ENCODE measurements around the gene RPL31. TPM values are rescaled to one million over a fixed set of nuclear protein-coding genes. Genes with fewer than 3 reads are reported as not detected.

Gene RPL31
- total and polyA plus RNA-seq, 4 donors, result 690 to 2,674 (median 1,725) TPM

DNA sequence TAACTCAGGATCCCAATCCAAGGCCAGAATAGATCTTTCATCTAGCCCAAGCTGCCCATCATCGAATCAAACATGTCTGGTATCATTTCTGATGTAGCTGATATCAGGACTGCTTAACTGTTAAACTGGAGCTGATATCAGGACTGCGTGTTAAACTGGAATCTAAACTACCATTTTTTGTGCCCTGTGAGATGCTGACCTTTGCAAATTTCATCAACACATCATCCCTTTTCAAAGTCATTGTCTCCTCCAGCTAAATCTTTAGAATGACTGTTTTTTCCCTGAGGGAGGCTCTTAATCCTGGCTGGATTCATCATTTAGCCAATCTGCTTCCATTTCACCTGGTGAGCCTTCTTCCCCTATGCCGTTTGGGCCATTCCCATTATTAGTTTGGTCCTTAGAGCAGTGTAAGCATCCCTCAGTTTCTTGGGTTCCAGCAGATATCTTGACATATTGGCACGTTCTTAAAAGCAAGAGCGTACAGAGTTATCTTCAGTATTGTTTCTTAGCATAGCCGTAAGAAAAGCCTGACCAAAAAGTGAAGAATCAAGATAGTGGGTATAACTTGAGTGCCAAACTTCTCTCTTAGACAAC, 12.3 kb downstream of the RPL31 start:
- H3K4me3 ChIP-seq (ENCODE audit: low read depth, low read length), result no peak overlapping the region
- no peaks in the 10 kb centered on the region for H3K4me1 ChIP-seq (ENCODE audit: control insufficient read depth, insufficient read depth, low read length)
- no peak for DNase-seq (ENCODE audit: low read depth in 4 of 6, low spot score in 6 of 6)
- no peak overlapping the region for H3K27ac ChIP-seq (ENCODE audit: low read depth, low read length)
- WGBS (ENCODE audit: insufficient coverage), result 100% methylated on average over 2 of the region's 6 CpGs
- H3K36me3 ChIP-seq (ENCODE audit: control insufficient read depth, insufficient read depth, low read length), result peaks cover 6% of the 10 kb centered on the region
- H3K9me3 ChIP-seq (ENCODE audit: control insufficient read depth, insufficient read depth, low read length), result no peaks in the 10 kb centered on the region
- H3K27me3 ChIP-seq (ENCODE audit: control insufficient read depth, insufficient read depth, low read length), result no peaks in the 10 kb centered on the region

DNA sequence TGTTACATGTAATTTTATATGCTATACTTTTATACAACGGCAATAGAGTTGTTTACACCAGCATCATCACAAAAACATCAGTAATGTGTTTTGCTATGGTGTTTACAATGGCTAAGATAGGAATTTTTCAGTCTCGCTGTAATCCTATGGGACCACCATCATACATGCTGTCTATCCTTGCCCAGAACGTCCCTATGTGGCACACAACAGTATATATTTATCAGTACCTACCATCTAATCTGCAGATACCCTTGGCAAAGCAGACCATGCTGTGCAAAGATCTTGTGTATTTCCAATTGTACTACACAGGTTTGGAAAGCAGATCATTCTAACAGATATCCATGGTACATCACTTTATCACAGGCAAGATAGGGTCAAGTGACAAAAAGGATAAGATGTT, 15.3 kb downstream of the RPL31 start:
- DNase-seq (ENCODE audit: low read depth in 4 of 6, low spot score in 6 of 6), result no peak
- H3K36me3 ChIP-seq (ENCODE audit: control insufficient read depth, insufficient read depth, low read length), result peaks cover 17% of the 10 kb centered on the region
- H3K4me3 ChIP-seq (ENCODE audit: low read depth, low read length), result no peak overlapping the region
- no CpG with 5 or more reads among the region's 3 CpGs for WGBS (ENCODE audit: insufficient coverage)
- H3K4me1 ChIP-seq (ENCODE audit: control insufficient read depth, insufficient read depth, low read length), result no peaks in the 10 kb centered on the region
- H3K9me3 ChIP-seq (ENCODE audit: control insufficient read depth, insufficient read depth, low read length), result no peaks in the 10 kb centered on the region
- H3K27me3 ChIP-seq (ENCODE audit: control insufficient read depth, insufficient read depth, low read length), result no peaks in the 10 kb centered on the region
- no peak overlapping the region for H3K27ac ChIP-seq (ENCODE audit: low read depth, low read length)

DNA sequence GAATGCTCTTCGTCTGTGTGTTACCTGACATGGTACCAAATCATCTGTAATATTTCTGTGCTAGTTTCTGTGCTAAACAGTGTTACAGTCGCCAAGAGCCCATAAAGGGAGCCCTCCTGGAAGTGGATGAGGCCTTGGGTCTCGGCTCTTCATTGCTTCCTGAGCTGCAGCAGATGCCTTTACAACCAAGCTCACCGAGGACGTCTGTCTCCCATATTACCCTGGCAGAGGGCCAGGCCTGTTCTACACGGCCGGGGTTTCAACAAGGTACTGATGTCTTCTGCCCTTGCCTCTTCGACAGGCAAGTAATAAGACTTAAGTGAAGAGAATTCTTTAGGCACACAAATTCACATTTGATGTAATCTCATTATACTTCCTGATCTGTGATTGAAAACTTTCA, 16.8 kb downstream of the RPL31 start:
- H3K27me3 ChIP-seq (ENCODE audit: control insufficient read depth, insufficient read depth, low read length), result no peaks in the 10 kb centered on the region
- H3K27ac ChIP-seq (ENCODE audit: low read depth, low read length), result no peak overlapping the region
- WGBS (ENCODE audit: insufficient coverage), result 45% methylated on average over 4 of the region's 8 CpGs
- no peaks in the 10 kb centered on the region for H3K4me1 ChIP-seq (ENCODE audit: control insufficient read depth, insufficient read depth, low read length)
- H3K9me3 ChIP-seq (ENCODE audit: control insufficient read depth, insufficient read depth, low read length), result no peaks in the 10 kb centered on the region
- H3K36me3 ChIP-seq (ENCODE audit: control insufficient read depth, insufficient read depth, low read length), result peaks cover 17% of the 10 kb centered on the region
- no peak overlapping the region for H3K4me3 ChIP-seq (ENCODE audit: low read depth, low read length)
- peak in 1 of 6 donors; percentile 22 for DNase-seq (ENCODE audit: low read depth in 4 of 6, low spot score in 6 of 6)

DNA sequence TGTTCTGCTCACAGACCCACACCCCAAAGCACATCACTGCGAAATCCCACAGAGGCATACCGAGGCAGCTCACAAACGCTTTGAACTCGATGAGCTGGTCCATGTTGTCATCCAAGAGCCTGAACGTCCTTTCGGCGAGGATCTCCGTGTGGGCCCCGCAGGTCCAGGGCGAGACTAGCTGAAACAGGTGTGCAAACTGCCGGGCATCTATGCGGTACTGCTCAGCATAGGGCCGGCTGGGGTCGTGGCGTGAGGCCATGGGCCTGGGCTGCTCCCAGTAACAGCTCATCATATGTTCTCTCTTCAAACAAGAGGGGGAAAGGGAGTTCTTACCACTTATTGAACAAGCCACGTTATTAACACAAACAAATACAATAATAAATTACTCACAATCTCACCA, 20.1 kb downstream of the RPL31 start:
- Histone ChIP-seq H3K4me3 (ENCODE audit: low read depth, low read length) (no peak overlapping the region), H3K27ac (ENCODE audit: low read depth, low read length) (no peak overlapping the region), H3K27me3 (ENCODE audit: control insufficient read depth, insufficient read depth, low read length) (no peaks in the 10 kb centered on the region), H3K9me3 (ENCODE audit: control insufficient read depth, insufficient read depth, low read length) (no peaks in the 10 kb centered on the region), H3K36me3 (ENCODE audit: control insufficient read depth, insufficient read depth, low read length) (peaks cover 22% of the 10 kb centered on the region), H3K4me1 (ENCODE audit: control insufficient read depth, insufficient read depth, low read length) (peaks cover 7% of the 10 kb centered on the region)
- no peak for DNase-seq (ENCODE audit: low read depth in 4 of 6, low spot score in 6 of 6)
- 95% methylated on average over 15 of the region's 16 CpGs for WGBS (ENCODE audit: insufficient coverage)

DNA sequence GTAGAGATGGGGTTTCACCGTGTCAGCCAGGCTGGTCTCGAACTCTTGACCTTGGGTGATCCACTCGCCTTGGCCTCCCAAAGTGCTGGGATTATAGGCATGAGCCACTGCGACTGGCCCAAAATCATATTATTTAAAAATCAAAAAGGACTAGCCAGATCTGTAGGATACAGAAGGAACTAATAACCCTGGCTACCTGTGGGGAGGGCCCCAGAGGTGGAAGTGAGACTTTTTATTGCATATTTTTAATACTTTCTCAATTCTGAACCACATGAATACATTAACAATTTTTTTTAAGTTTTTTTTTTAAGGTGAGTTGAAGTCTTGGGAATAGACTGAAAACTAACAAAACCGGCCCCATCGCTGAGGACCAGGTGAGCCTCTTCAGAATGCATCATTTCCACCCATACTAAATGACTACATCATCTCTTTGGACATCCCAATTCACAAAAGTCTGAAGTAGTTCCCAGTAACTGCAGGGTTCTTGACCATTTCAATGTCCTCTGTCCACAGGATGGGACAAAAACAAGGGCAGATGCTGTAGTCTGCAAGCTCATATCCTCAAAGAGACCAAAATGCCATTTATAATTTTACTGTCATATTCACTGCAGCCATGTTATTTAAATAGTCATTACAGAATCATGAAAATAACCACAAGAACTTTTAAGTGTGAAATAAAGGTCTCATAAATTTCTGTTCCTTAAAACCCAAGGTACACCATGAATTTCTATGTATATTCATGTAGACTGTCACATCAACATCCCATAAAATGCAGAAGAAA, 21.4 kb downstream of the RPL31 start:
- no peak for DNase-seq (ENCODE audit: low read depth in 4 of 6, low spot score in 6 of 6)
- peaks cover 26% of the 10 kb centered on the region for H3K36me3 ChIP-seq (ENCODE audit: control insufficient read depth, insufficient read depth, low read length)
- WGBS (ENCODE audit: insufficient coverage), result 100% methylated on average over 2 of the region's 6 CpGs
- no peak overlapping the region for H3K27ac ChIP-seq (ENCODE audit: low read depth, low read length)
- H3K27me3 ChIP-seq (ENCODE audit: control insufficient read depth, insufficient read depth, low read length), result no peaks in the 10 kb centered on the region
- no peaks in the 10 kb centered on the region for H3K9me3 ChIP-seq (ENCODE audit: control insufficient read depth, insufficient read depth, low read length)
- no peak overlapping the region for H3K4me3 ChIP-seq (ENCODE audit: low read depth, low read length)
- H3K4me1 ChIP-seq (ENCODE audit: control insufficient read depth, insufficient read depth, low read length), result peaks cover 7% of the 10 kb centered on the region

DNA sequence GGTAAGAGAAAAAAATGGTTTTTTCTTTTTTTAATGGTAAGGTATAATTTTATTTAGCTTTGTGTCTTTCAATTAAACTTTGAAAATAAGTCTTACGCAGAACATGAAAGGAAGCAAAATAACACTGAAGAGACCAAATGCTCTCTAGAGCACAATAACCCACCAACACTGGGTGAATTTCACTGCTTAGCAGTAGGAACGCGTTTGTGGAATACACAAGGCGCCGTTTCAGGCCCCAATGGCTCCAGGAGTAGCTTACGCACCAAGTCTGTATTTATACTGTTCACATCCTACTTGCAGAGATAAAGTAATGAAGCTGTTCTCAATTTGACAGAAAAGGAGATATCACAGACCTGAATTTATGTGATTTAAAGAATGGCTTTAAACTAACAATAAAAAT, 23.5 kb downstream of the RPL31 start:
- H3K27me3 ChIP-seq (ENCODE audit: control insufficient read depth, insufficient read depth, low read length), result no peaks in the 10 kb centered on the region
- no peak overlapping the region for H3K27ac ChIP-seq (ENCODE audit: low read depth, low read length)
- WGBS (ENCODE audit: insufficient coverage), result 80% methylated on average over 1 of the region's 6 CpGs
- no peak overlapping the region for H3K4me3 ChIP-seq (ENCODE audit: low read depth, low read length)
- H3K9me3 ChIP-seq (ENCODE audit: control insufficient read depth, insufficient read depth, low read length), result no peaks in the 10 kb centered on the region
- peaks cover 28% of the 10 kb centered on the region for H3K36me3 ChIP-seq (ENCODE audit: control insufficient read depth, insufficient read depth, low read length)
- peaks cover 7% of the 10 kb centered on the region for H3K4me1 ChIP-seq (ENCODE audit: control insufficient read depth, insufficient read depth, low read length)
- DNase-seq (ENCODE audit: low read depth in 4 of 6, low spot score in 6 of 6), result peak in 1 of 6 donors; percentile 67

DNA sequence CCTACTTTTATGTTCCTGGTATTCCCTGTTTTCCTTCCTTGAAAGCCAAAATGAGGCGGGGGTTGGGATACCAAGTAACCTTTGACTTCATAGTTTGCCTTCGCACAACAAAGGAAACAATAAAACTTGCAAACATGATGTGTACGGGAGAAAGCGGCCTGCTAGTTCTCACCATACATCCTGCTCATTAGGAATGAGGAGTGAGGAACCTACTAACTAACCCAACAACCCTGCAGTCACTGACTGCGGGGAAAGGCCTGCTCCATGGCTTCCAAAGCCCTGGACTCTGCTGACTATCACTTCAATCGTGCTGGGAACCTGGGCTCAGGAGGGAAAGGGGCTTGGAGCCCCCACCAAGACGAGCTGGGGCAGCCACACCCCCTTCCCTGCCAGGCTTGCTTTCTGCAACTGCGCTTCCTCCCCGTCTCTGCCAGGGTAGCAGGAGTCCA, 24.2 kb downstream of the RPL31 start:
- Histone ChIP-seq H3K9me3 (ENCODE audit: control insufficient read depth, insufficient read depth, low read length) (no peaks in the 10 kb centered on the region), H3K27me3 (ENCODE audit: control insufficient read depth, insufficient read depth, low read length) (no peaks in the 10 kb centered on the region), H3K36me3 (ENCODE audit: control insufficient read depth, insufficient read depth, low read length) (peaks cover 22% of the 10 kb centered on the region), H3K4me1 (ENCODE audit: control insufficient read depth, insufficient read depth, low read length) (peaks cover 7% of the 10 kb centered on the region), H3K27ac (ENCODE audit: low read depth, low read length) (no peak overlapping the region), H3K4me3 (ENCODE audit: low read depth, low read length) (no peak overlapping the region)
- no peak for DNase-seq (ENCODE audit: low read depth in 4 of 6, low spot score in 6 of 6)
- WGBS (ENCODE audit: insufficient coverage), result 20% methylated on average over 4 of the region's 9 CpGs

DNA sequence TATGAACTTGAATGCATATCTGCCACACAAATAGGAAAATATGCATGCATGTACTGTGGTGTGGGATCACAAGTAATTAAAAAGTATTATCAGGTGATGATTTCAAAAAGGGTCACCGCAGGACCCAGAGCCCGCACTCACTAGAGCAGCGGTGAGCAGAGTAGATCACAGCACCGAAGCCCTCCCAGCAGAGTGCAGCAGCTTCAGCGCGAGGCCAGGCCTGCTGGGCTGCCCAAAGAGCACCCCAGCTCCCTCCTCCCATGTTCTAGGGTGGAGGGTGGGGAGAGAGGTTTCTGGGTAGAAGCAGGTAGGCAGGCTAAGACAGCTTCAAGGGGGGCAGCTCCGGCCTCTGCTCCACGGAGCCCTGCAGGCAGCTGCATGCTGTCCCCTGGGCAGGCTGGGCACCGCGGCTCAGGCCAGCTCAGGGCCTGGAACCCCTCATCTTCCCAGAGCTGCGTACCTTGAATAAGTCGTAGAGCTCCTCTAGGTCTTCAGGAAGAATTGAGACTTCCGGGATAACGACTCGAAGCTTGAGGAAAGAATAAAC, 24.9 kb downstream of the RPL31 start:
- H3K4me1 ChIP-seq (ENCODE audit: control insufficient read depth, insufficient read depth, low read length), result peaks cover 7% of the 10 kb centered on the region
- no peak overlapping the region for H3K4me3 ChIP-seq (ENCODE audit: low read depth, low read length)
- H3K27ac ChIP-seq (ENCODE audit: low read depth, low read length), result no peak overlapping the region
- peaks cover 17% of the 10 kb centered on the region for H3K36me3 ChIP-seq (ENCODE audit: control insufficient read depth, insufficient read depth, low read length)
- DNase-seq (ENCODE audit: low read depth in 4 of 6, low spot score in 6 of 6), result no peak
- WGBS (ENCODE audit: insufficient coverage), result 86% methylated on average over 13 of the region's 15 CpGs
- no peaks in the 10 kb centered on the region for H3K9me3 ChIP-seq (ENCODE audit: control insufficient read depth, insufficient read depth, low read length)
- no peaks in the 10 kb centered on the region for H3K27me3 ChIP-seq (ENCODE audit: control insufficient read depth, insufficient read depth, low read length)

DNA sequence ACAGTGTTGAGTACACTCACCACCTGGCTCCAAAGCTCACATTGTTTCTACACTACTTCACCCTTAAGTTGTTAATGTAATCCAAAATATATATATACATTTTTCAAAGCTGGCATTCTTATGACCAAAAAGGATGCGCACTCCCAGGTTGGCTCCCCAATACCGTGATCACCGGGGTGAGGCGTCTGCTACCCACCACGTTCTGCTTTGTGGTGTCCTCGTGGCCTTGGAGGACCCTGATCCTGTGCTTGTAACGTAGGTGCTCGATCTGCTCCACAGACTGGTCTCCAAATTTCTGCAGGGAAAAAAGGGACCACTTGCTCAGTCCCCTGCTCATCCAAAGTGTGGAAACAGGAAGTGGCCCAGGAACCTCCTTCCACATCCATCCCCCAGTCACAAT, 25.8 kb downstream of the RPL31 start:
- no peak overlapping the region for H3K4me3 ChIP-seq (ENCODE audit: low read depth, low read length)
- no peak overlapping the region for H3K27ac ChIP-seq (ENCODE audit: low read depth, low read length)
- H3K4me1 ChIP-seq (ENCODE audit: control insufficient read depth, insufficient read depth, low read length), result peaks cover 7% of the 10 kb centered on the region
- H3K9me3 ChIP-seq (ENCODE audit: control insufficient read depth, insufficient read depth, low read length), result no peaks in the 10 kb centered on the region
- DNase-seq (ENCODE audit: low read depth in 4 of 6, low spot score in 6 of 6), result no peak
- H3K36me3 ChIP-seq (ENCODE audit: control insufficient read depth, insufficient read depth, low read length), result peaks cover 17% of the 10 kb centered on the region
- no peaks in the 10 kb centered on the region for H3K27me3 ChIP-seq (ENCODE audit: control insufficient read depth, insufficient read depth, low read length)
- WGBS (ENCODE audit: insufficient coverage), result 98% methylated on average over 7 of the region's 8 CpGs

Data from spinal cord (tissue), 10 donors.